Measurements from ENCODE around the gene TNFSF9.

- TF ChIP-seq CTCF (IDR thresholded peaks at IDR 0.05) (no peak), POLR2A (IDR thresholded peaks at IDR 0.05) (no peak)
These were observed 865 bp upstream of the TNFSF9 start for GRCh38 chr19:6529937-6530385.
